IMR-90 (cell line): ENCODE measurements around the gene C12orf75. TPM values are rescaled to one million over a fixed set of nuclear protein-coding genes. Genes with fewer than 3 reads are reported as not detected.

ENCODE experiments used
- ATAC-seq: fragments of 200-7000 bp; cut with Tn5 transposase; 2 replicates; pipeline ENCODE4 v1.9.1; 2020; ENCODE audit warnings: low read depth, mild to moderate bottlenecking, moderate library complexity
- BruUV-seq: library from RNA; stranded (reverse); fragments of 400-500 nt; replicated peaks from 2 replicates; lab custom pipeline; 2021; lab: Mats Ljungman, UMichigan
- CTCF ChIA-PET: fragments of 300-600 bp; formaldehyde crosslinking; extraction: SDS; loops from one replicate; lab custom pipeline; 2021; ENCODE audit warnings: antibody characterized with exemption; lab: Yijun Ruan, JAX
- POLR2A ChIA-PET: fragments of 300-600 bp; sonication (Branson Sonifier 250); formaldehyde crosslinking; loops from one replicate; lab custom pipeline; 2022; ENCODE audit warnings: antibody characterized with exemption; ENCODE audit not compliant: unreplicated experiment; lab: Charles Lee
- DNase-seq: peaks from one replicate; pipeline ENCODE4 v3.0.0; 2013
- H2AFZ ChIP-seq: replicated peaks from 2 replicates; pipeline ENCODE3; 2013; ENCODE audit warnings: low read length, mild to moderate bottlenecking; ENCODE audit not compliant: poor library complexity
- H2AK5ac ChIP-seq: 2 replicates; pipeline ENCODE4 v1.6.1; 2013; ENCODE audit warnings: low read depth, low read length, inconsistent platforms
- H2AK9ac ChIP-seq: replicated peaks from 2 replicates; pipeline ENCODE3; 2013; ENCODE audit warnings: mild to moderate bottlenecking, low read depth, low read length, moderate library complexity; ENCODE audit not compliant: poor library complexity
- H2BK120ac ChIP-seq: 2 replicates; pipeline ENCODE4 v1.6.1; 2013; ENCODE audit warnings: low read depth, low read length, inconsistent platforms
- H2BK15ac ChIP-seq: 3 replicates; pipeline ENCODE4 v1.6.1; 2013; ENCODE audit warnings: low read depth, low read length, inconsistent platforms
- H2BK20ac ChIP-seq: 2 replicates; pipeline ENCODE4 v1.6.1; 2013; ENCODE audit warnings: low read depth, mild to moderate bottlenecking, inconsistent platforms, low read length, moderate library complexity
- H2BK5ac ChIP-seq: 2 replicates; pipeline ENCODE4 v1.6.1; 2013; ENCODE audit warnings: mild to moderate bottlenecking, low read depth, low read length, inconsistent platforms; ENCODE audit not compliant: poor library complexity, severe bottlenecking
- H3K14ac ChIP-seq: replicated peaks from 2 replicates; pipeline ENCODE4 v1.6.1; 2013; ENCODE audit warnings: low read depth, low read length, inconsistent platforms
- H3K18ac ChIP-seq: 2 replicates; pipeline ENCODE4 v1.6.1; 2013; ENCODE audit warnings: low read depth, low read length, control low read depth
- H3K23ac ChIP-seq: 2 replicates; pipeline ENCODE4 v1.6.1; 2013; ENCODE audit warnings: low read depth, low read length, inconsistent platforms
- H3K27ac ChIP-seq: 2 replicates; pipeline ENCODE4 v1.5.1; 2013; ENCODE audit warnings: mild to moderate bottlenecking, control low read depth, low read length; ENCODE audit not compliant: insufficient read depth
- H3K27me3 ChIP-seq: 2 replicates; pipeline ENCODE4 v1.6.1; 2013; ENCODE audit warnings: low read length; ENCODE audit not compliant: control insufficient read depth, insufficient read depth
- H3K36me3 ChIP-seq: 2 replicates; pipeline ENCODE4 v1.6.1; 2013; ENCODE audit warnings: low read length, mixed read lengths; ENCODE audit not compliant: control insufficient read depth, insufficient read depth
- H3K4ac ChIP-seq: 2 replicates; pipeline ENCODE4 v1.6.1; 2013; ENCODE audit warnings: low read depth, low read length, inconsistent platforms
- H3K4me1 ChIP-seq: 2 replicates; pipeline ENCODE4 v1.6.1; 2013; ENCODE audit warnings: low read length, mixed read lengths; ENCODE audit not compliant: control insufficient read depth, insufficient read depth
- H3K4me2 ChIP-seq: 2 replicates; pipeline ENCODE4 v1.6.1; 2013; ENCODE audit warnings: low read depth, mild to moderate bottlenecking, control low read depth, low read length, moderate library complexity
- H3K4me3 ChIP-seq: 2 replicates; pipeline ENCODE4 v1.5.1; 2013; ENCODE audit warnings: low read depth, mild to moderate bottlenecking, control low read depth, low read length, moderate library complexity; ENCODE audit not compliant: insufficient read depth
- H3K56ac ChIP-seq: 2 replicates; pipeline ENCODE4 v1.6.1; 2013; ENCODE audit warnings: low read length, inconsistent platforms; ENCODE audit not compliant: insufficient read depth; ENCODE audit errors: extremely low read depth
- H3K79me1 ChIP-seq, 2 experiments: 2 replicates each; pipeline ENCODE4 v1.6.1; 2013; ENCODE audit warnings: low read length in 2 of 2, inconsistent platforms in 1 of 2, low read depth in 1 of 2
- H3K9ac ChIP-seq: 2 replicates; pipeline ENCODE4 v1.6.1; 2013; ENCODE audit warnings: low read depth, low read length, control low read depth
- H3K9me1 ChIP-seq: 2 replicates; pipeline ENCODE4 v1.6.1; 2013; ENCODE audit warnings: low read length, inconsistent platforms; ENCODE audit not compliant: insufficient read depth
- H3K9me3 ChIP-seq: 2 replicates; pipeline ENCODE4 v1.6.1; 2013; ENCODE audit warnings: low read length; ENCODE audit not compliant: control insufficient read depth, insufficient read depth
- H4K20me1 ChIP-seq: 2 replicates; pipeline ENCODE4 v1.6.1; 2013; ENCODE audit warnings: low read length, inconsistent platforms; ENCODE audit not compliant: insufficient read depth
- H4K5ac ChIP-seq: 2 replicates; pipeline ENCODE4 v1.6.1; 2013; ENCODE audit warnings: mild to moderate bottlenecking, low read depth, low read length, control low read depth
- H4K8ac ChIP-seq, 2 experiments: 2 replicates each; pipeline ENCODE4 v1.6.1; 2013; ENCODE audit warnings: low read depth in 2 of 2, low read length in 2 of 2, control low read depth in 1 of 2, inconsistent platforms in 1 of 2
- H4K91ac ChIP-seq: 2 replicates; pipeline ENCODE4 v1.6.1; 2013; ENCODE audit warnings: low read depth, low read length, inconsistent platforms; ENCODE audit not compliant: insufficient read depth
- CTCF ChIP-seq: conservative IDR thresholded peaks from 2 replicates; pipeline ENCODE4 v1.5.1; 2012; ENCODE audit warnings: mild to moderate bottlenecking, low read depth, low read length, improper control_type of control experiment
- ELK1 ChIP-seq: fragments of 150-350 bp; IDR thresholded peaks from 2 replicates; pipeline ENCODE4 v1.6.1; 2016; ENCODE audit warnings: low read depth, mild to moderate bottlenecking, low read length, moderate library complexity, borderline replicate concordance
- MAFK ChIP-seq: IDR thresholded peaks from 2 replicates; pipeline ENCODE4 v1.6.1; 2012; ENCODE audit warnings: low read depth, low read length, improper control_type of control experiment
- MAZ ChIP-seq: IDR thresholded peaks from 2 replicates; pipeline ENCODE4 v1.6.1; 2012; ENCODE audit warnings: low read depth, mild to moderate bottlenecking, low read length, improper control_type of control experiment, moderate library complexity, borderline replicate concordance
- RAD21 ChIP-seq: IDR thresholded peaks from 2 replicates; pipeline ENCODE4 v1.6.1; 2012; ENCODE audit warnings: low read length, improper control_type of control experiment
- SMC3 ChIP-seq: fragments of 150-350 bp; IDR thresholded peaks from 2 replicates; pipeline ENCODE4 v1.6.1; 2016; ENCODE audit warnings: low read depth, mild to moderate bottlenecking, antibody characterized with exemption, low read length, moderate library complexity
- WGBS, 2 experiments: methylation state at CpG; one replicate each; pipeline versions ENCODE4 v1.1.5 to v1.1.7; 2013; ENCODE audit warnings: missing lambda C conversion rate in 2 of 2; ENCODE audit not compliant: insufficient read length in 1 of 2; ENCODE audit errors: extremely low coverage in 2 of 2; 5-methylcytosine and 5-hydroxymethylcytosine counted together
- dilution Hi-C: fragments of 300-500 bp; cut with HindIII; formaldehyde crosslinking; loops from one replicate; pipeline ENCODE4 v1.14.3; 2018; ENCODE audit warnings: low sequenced_read_pairs; ENCODE audit not compliant: unreplicated experiment
- in situ Hi-C: fragments of 300-500 bp; cut with MboI; formaldehyde crosslinking; loops from 3 replicates; pipeline ENCODE4 v1.14.3; 2019; ENCODE audit warnings: low sequenced_read_pairs, inconsistent platforms, mixed read lengths
- intact Hi-C: fragments of 100-400 bp; cut with micrococcal nuclease; formaldehyde crosslinking; loops from 2 replicates; pipeline ENCODE4 v1.10.0; 2022
- polyA plus RNA-seq, 3 experiments: library from polyadenylated mRNA; depleted of rRNA; stranded (reverse); fragments of >200 nt; gene quantifications; 2 replicates each; pipeline ENCODE4 v1.2.3, GENCODE V29; 2012; ENCODE audit warnings: low replicate concordance in 1 of 3
- total RNA-seq: library from RNA; depleted of rRNA; stranded (reverse); fragments of >200 nt; gene quantifications from 2 replicates; pipeline ENCODE4 v1.2.3, GENCODE V29; 2012

The C12orf75 gene
- total and polyA plus RNA-seq, 2 of the 4 experiments (the other 2 are of a cell fraction), result 145 to 278 TPM

- Histone ChIP-seq H3K4me1 (peaks cover 4% of the 10 kb centered on the region; the same call in 1 of the 2 replicates), H3K9me1 (peaks cover 7% of the 10 kb centered on the region), H2BK15ac (no peak overlapping the region), H4K20me1 (peaks cover 5% of the 10 kb centered on the region; the same call in 1 of the 2 replicates), H3K9ac (no peak overlapping the region), H3K23ac (no peak overlapping the region), H2BK5ac (no peak overlapping the region), H2AK5ac (no peak overlapping the region), H3K14ac (no peak overlapping the region), H3K27ac (no peak overlapping the region), H3K4ac (no peak overlapping the region), H2BK20ac (no peak overlapping the region), H2AK9ac (no peak overlapping the region), H3K79me1 (peaks cover 33 to 55% of the 10 kb centered on the region in 2 experiments), H3K9me3 (no peaks in the 10 kb centered on the region), H4K91ac (no peak overlapping the region), H3K36me3 (peaks cover 10% of the 10 kb centered on the region), H3K4me2 (no peak overlapping the region), H2AFZ (no peak overlapping the region), H4K8ac (no peak overlapping the region), H3K27me3 (no peaks in the 10 kb centered on the region), H3K4me3 (no peak overlapping the region), H4K5ac (no peak overlapping the region), H2BK120ac (no peak overlapping the region), H3K18ac (no peak overlapping the region), H3K56ac (no peak overlapping the region)
- dilution Hi-C loops (no loop called here), in situ Hi-C loops (no loop called here), intact Hi-C loops (loop anchor here (5.0 kb wide), 1 partner anchor 36 kb away; the partner anchor contains the start of gene C12orf75)
- ChIA-PET CTCF (interaction anchor here (0.6 to 0.9 kb wide), 3 partner anchors 14 to 110 kb away, joined by 3 read pairs; no protein-coding TSS in a partner anchor), POLR2A (no interaction called here)
- WGBS, 2 experiments, result 60% methylated on average over 1 of the region's 6 CpGs; no CpG with 5 or more reads in 1 of the 2 experiments
- BruUV-seq, result no TSS peak
- TF ChIP-seq CTCF, result no peak
- no peak for TF ChIP-seq MAZ
- TF ChIP-seq SMC3, result no peak
- no peak for TF ChIP-seq MAFK
- no peak for TF ChIP-seq RAD21
- no peak for TF ChIP-seq ELK1
- no peak for DNase-seq
- no peak for ATAC-seq
These were observed 37.7 kb downstream of the C12orf75 start for GRCh38 chr12:105368047-105368646.
